AG04449 (cell line): Measurements from ENCODE around the gene RAB27A.

Experiments
- CTCF ChIA-PET: fragments of 350-600 bp; formaldehyde crosslinking; extraction: SDS; loops from one replicate; lab custom pipeline; 2021; ENCODE audit warnings: antibody characterized with exemption; lab: Yijun Ruan, JAX
- POLR2A ChIA-PET: fragments of 400-600, 350-600 bp; formaldehyde crosslinking; extraction: SDS; loops from one replicate; lab custom pipeline; 2020; ENCODE audit warnings: antibody characterized with exemption, inconsistent platforms; lab: Yijun Ruan, JAX
- DNase-seq: peaks from one replicate; pipeline ENCODE4 v3.0.0-alpha.2; 2010; ENCODE audit warnings: low read depth, low spot score
- H3K4me3 ChIP-seq: 2 replicates; pipeline ENCODE4 v1.5.1; 2011; ENCODE audit warnings: low read depth, mild to moderate bottlenecking, control low read depth, low read length
- CTCF ChIP-seq: IDR thresholded peaks from one replicate; pipeline ENCODE4 v1.5.1; 2011; ENCODE audit warnings: mild to moderate bottlenecking, moderate library complexity, low read length, control low read depth, inconsistent platforms; ENCODE audit not compliant: insufficient read depth; ENCODE audit errors: missing control alignments

Gene RAB27A

GRCh38 chr15:55240125-55240760 lies 49.4 kb downstream of the RAB27A start:
- CTCF ChIA-PET: no interaction called here
- no peak overlapping the region for H3K4me3 ChIP-seq
- TF ChIP-seq CTCF: no peak
- DNase-seq: no peak
- POLR2A ChIA-PET: no interaction called here

- H3K4me3 ChIP-seq: no peak overlapping the region
- TF ChIP-seq CTCF: no peak
- DNase-seq: no peak
- ChIA-PET POLR2A (no interaction called here), CTCF (interaction anchor here (1.0 kb wide), 1 partner anchor 21 kb away, joined by 3 read pairs; no protein-coding TSS in a partner anchor)
Measured at GRCh38 chr15:55239440-55240124, 50.0 kb downstream of the RAB27A start.

- no peak for DNase-seq
- ChIA-PET CTCF (interaction anchor here (1.0 kb wide), 1 partner anchor 20 kb away, joined by 3 read pairs; no protein-coding TSS in a partner anchor), POLR2A (no interaction called here)
- H3K4me3 ChIP-seq: no peak overlapping the region
- no peak for TF ChIP-seq CTCF
Measured at GRCh38 chr15:55238877-55239276, 50.7 kb downstream of the RAB27A start.

- POLR2A ChIA-PET: no interaction called here
Measured at GRCh38 chr15:55237219-55238130, 52.1 kb downstream of the RAB27A start.

GRCh38 chr15:55235546-55236036 lies 54.0 kb downstream of the RAB27A start:
- POLR2A ChIA-PET: no interaction called here
- no peak for DNase-seq
- CTCF ChIA-PET: no interaction called here
- no peak for TF ChIP-seq CTCF
- no peak overlapping the region for H3K4me3 ChIP-seq

More at GRCh38 chr15:55237219-55238130, 52.1 kb downstream of the RAB27A start:
- no peak for TF ChIP-seq CTCF
- H3K4me3 ChIP-seq: no peak overlapping the region
- no peak for DNase-seq
- CTCF ChIA-PET: interaction anchor here (2.0 kb wide), 1 partner anchor 54 kb away, joined by 9 read pairs; no protein-coding TSS in a partner anchor
